Karpas-422 (cell line): ENCODE results near the gene SNX8. TPM values are rescaled to one million over a fixed set of nuclear protein-coding genes. Genes with fewer than 3 reads are reported as not detected.

Source experiments
- DNase-seq: peaks from one replicate; pipeline ENCODE4 v3.0.0-alpha.2; 2015
- H2AFZ ChIP-seq: fragments of 200-600 bp; sonication (generic); 2 replicates; pipeline ENCODE4 v1.6.1; 2014; ENCODE audit warnings: antibody characterized with exemption, low read length, mixed read lengths
- H3K27ac ChIP-seq: fragments of 200-600 bp; sonication (generic); 2 replicates; pipeline ENCODE4 v1.5.1; 2014; ENCODE audit warnings: mild to moderate bottlenecking, low read length, moderate library complexity
- H3K27me3 ChIP-seq: fragments of 200-600 bp; sonication (generic); 2 replicates; pipeline ENCODE4 v1.6.1; 2014; ENCODE audit warnings: low read length, mixed read lengths
- H3K36me3 ChIP-seq: fragments of 200-600 bp; sonication (generic); 2 replicates; pipeline ENCODE4 v1.6.1; 2014; ENCODE audit warnings: low read length, mixed read lengths; ENCODE audit not compliant: insufficient read depth
- H3K4me1 ChIP-seq: fragments of 200-600 bp; sonication (generic); 2 replicates; pipeline ENCODE4 v1.6.1; 2014; ENCODE audit warnings: mild to moderate bottlenecking, low read length, mixed read lengths
- H3K4me2 ChIP-seq: fragments of 200-600 bp; sonication (generic); 2 replicates; pipeline ENCODE4 v1.6.1; 2014; ENCODE audit warnings: low read length, low read depth, mild to moderate bottlenecking; ENCODE audit not compliant: poor library complexity, severe bottlenecking
- H3K4me3 ChIP-seq: fragments of 200-600 bp; sonication (generic); 2 replicates; pipeline ENCODE4 v1.5.1; 2014; ENCODE audit warnings: mild to moderate bottlenecking, antibody characterized with exemption, low read length, mixed read lengths
- H3K79me2 ChIP-seq: fragments of 200-600 bp; sonication (generic); 2 replicates; pipeline ENCODE4 v1.6.1; 2014; ENCODE audit warnings: mild to moderate bottlenecking, low read length, mixed read lengths
- H3K9ac ChIP-seq: fragments of 200-600 bp; sonication (generic); 2 replicates; pipeline ENCODE4 v1.6.0; 2014; ENCODE audit warnings: low read length
- H3K9me2 ChIP-seq: fragments of 200-600 bp; sonication (generic), shearing (Covaris generic); replicated peaks from 2 replicates; pipeline ENCODE4 v1.6.0; 2014; ENCODE audit warnings: mild to moderate bottlenecking, low read length, moderate library complexity; ENCODE audit not compliant: insufficient read depth
- H3K9me3 ChIP-seq: fragments of 300-700, 200-600 bp; sonication (generic); 2 replicates; pipeline ENCODE4 v1.6.1; 2014; ENCODE audit warnings: low read length, mixed read lengths
- H4K20me1 ChIP-seq: fragments of 200-600 bp; sonication (generic); 2 replicates; pipeline ENCODE4 v1.6.1; 2014; ENCODE audit warnings: mild to moderate bottlenecking, antibody characterized with exemption, low read length, low read depth; ENCODE audit not compliant: insufficient read depth
- total RNA-seq: library from RNA; depleted of rRNA; stranded (reverse); fragments of >200 nt; shearing (Covaris generic); gene quantifications from 2 replicates; pipeline ENCODE4 v1.2.3, GENCODE V29; 2014; ENCODE audit warnings: low replicate concordance

SNX8 gene
- total RNA-seq, 1 experiment from 2014 or later, result 2.6 TPM

DNA sequence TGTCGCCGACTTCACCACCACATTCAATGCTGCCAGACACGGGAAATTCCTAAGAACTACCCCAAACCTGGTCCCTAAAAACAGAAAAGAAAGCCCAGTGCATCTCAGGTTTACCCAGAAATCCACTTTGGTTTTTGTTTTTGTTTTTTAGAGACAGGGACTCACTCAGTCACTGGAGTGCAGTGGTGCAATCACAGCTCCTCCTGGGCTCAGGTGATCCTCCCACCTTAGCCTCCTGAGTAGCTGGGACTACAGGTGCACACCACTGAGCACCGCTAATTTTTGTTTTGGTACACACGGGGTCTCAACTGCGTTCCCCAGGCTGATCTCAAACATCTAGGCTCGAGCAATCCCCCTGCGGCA is 104.3 kb downstream of the SNX8 start:
- Histone ChIP-seq H4K20me1 (no peaks in the 10 kb centered on the region), H3K27ac (no peak overlapping the region)

DNA sequence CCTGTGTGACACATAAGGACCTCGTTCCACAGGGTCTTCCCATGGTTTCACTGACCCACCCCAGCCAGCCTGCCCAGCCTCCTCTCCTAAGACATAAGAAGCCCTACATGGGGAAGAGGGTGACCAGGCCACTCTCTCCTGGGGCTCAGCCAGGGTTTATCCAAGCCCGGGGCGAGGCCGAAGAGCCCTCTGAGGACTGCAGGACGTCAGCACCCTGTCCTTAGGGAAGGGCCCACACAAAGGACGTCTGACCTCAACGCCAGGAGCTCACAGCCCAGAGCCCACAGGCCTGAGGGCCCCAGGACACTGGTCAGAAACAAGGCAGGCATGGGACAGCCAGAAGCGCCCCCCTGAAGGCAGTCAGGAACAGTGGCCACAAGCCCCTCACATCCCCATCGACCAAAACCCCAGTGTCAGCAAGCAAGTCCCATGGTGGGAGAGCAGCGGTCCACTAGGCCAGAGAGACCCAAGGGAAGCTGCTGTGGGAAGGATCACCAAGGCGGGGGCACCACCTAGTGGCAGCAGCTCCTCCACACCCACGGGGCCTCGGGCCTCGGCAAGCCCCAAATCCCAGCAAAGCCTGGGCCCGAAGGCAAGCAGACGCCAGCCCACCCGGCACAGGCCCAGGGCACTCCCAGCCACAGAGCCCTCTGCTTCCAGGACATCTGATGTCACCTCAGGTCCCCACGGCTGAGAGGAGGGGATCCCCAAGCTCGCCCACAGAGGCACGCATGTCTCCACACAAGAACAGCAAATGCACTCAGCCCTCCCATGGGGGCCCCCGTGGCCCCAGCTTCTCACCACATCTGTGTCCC is 104.9 kb downstream of the SNX8 start:
- H4K20me1 ChIP-seq, result no peaks in the 10 kb centered on the region
- no peaks in the 10 kb centered on the region for H3K9me3 ChIP-seq
- no peak overlapping the region for H3K4me3 ChIP-seq
- no peaks in the 10 kb centered on the region for H3K79me2 ChIP-seq
- H2AFZ ChIP-seq, result no peak overlapping the region
- H3K9me2 ChIP-seq, result no peaks in the 10 kb centered on the region
- no peak overlapping the region for H3K27ac ChIP-seq
- DNase-seq, result peak; percentile 85
- no peaks in the 10 kb centered on the region for H3K27me3 ChIP-seq
- H3K4me1 ChIP-seq, result peaks cover 11% of the 10 kb centered on the region
- 0 out of 2 replicates have a peak overlapping the region, but pooled peaks have one; percentile 8 for H3K9ac ChIP-seq
- no peak overlapping the region for H3K4me2 ChIP-seq
- H3K36me3 ChIP-seq, result no peaks in the 10 kb centered on the region

More for the DNA sequence above, 104.3 kb downstream of the SNX8 start:
- no peak overlapping the region for H2AFZ ChIP-seq
- DNase-seq, result no peak
- no peak overlapping the region for H3K4me2 ChIP-seq
- H3K27me3 ChIP-seq, result no peaks in the 10 kb centered on the region
- no peaks in the 10 kb centered on the region for H3K9me2 ChIP-seq
- H3K4me1 ChIP-seq, result peaks cover 9% of the 10 kb centered on the region
- no peak overlapping the region for H3K4me3 ChIP-seq
- no peaks in the 10 kb centered on the region for H3K9me3 ChIP-seq
- 0 out of 2 replicates have a peak overlapping the region, but pooled peaks have one; percentile 8 for H3K9ac ChIP-seq
- H3K36me3 ChIP-seq, result no peaks in the 10 kb centered on the region
- H3K79me2 ChIP-seq, result no peaks in the 10 kb centered on the region

DNA sequence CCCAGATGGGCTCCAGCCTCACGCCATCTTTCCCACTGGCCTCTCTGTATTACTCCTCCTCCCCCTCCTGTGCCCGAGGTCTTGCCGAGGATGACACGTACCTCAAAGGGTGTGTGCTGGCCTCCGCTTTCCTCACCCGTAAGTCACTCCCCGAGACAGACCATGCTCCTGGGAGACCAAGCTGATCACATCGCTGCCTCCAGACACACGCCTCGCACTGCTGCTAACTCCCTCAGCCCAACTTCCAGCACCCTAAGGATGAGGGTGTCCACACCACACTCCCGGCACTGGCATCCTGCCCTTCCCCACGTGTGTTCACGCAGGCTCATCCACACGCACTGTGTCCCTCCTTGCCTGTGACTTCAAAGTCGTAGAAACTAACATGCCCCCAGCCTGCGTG is 105.5 kb downstream of the SNX8 start:
- H3K9ac ChIP-seq, result no peak overlapping the region
- no peak overlapping the region for H2AFZ ChIP-seq
- H3K9me2 ChIP-seq, result no peaks in the 10 kb centered on the region
- H3K27ac ChIP-seq, result no peak overlapping the region
- H3K4me2 ChIP-seq, result no peak overlapping the region
- no peak for DNase-seq
- H3K27me3 ChIP-seq, result no peaks in the 10 kb centered on the region
- H3K4me3 ChIP-seq, result no peak overlapping the region
- H3K79me2 ChIP-seq, result no peaks in the 10 kb centered on the region
- no peaks in the 10 kb centered on the region for H3K36me3 ChIP-seq
- H3K4me1 ChIP-seq, result peaks cover 18% of the 10 kb centered on the region
- no peaks in the 10 kb centered on the region for H3K9me3 ChIP-seq
- no peaks in the 10 kb centered on the region for H4K20me1 ChIP-seq

DNA sequence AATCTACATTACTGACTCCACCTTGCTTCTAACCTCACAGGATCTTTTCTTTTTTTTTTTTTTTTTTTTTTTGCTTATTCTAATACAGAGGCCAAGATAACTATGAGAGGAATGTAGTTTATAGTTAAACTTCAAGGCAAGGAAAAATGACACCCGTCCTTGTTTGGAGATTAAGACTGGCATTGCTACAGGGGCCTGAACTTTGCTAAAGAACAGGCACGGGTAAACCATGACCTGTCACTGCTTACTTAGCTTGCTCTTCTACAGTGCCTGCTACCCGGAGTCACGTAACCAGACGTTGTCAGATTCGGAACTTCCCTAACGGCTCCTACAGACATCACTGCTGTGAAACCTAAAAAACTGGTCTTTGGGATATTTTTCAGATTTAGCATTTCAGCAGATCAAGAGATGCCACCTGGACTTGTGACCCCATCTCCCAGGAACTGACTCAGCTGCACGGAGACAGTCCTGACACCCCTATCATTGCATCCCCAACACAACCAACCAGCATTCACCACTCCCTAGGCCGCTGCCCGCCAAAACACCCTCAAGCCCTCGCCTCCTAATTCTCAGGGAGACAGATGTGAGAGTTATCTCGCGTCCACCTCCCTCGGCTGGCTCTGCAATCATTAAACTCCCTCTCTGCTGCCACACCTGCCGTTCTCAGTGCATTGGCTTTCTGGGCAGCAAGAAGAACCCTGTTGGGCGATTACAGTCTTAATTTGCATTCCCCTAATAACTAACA is 109.0 kb downstream of the SNX8 start:
- peaks cover 11% of the 10 kb centered on the region for H4K20me1 ChIP-seq
- no peaks in the 10 kb centered on the region for H3K27me3 ChIP-seq
- peaks cover 27% of the 10 kb centered on the region for H3K4me1 ChIP-seq
- no peak overlapping the region for H3K9ac ChIP-seq
- H3K9me2 ChIP-seq, result no peaks in the 10 kb centered on the region
- 0 out of 2 replicates have a peak overlapping the region, but pooled peaks have one; percentile 15 for H3K27ac ChIP-seq
- H3K9me3 ChIP-seq, result no peaks in the 10 kb centered on the region
- no peaks in the 10 kb centered on the region for H3K36me3 ChIP-seq
- no peak overlapping the region for H3K4me3 ChIP-seq
- DNase-seq, result no peak
- no peak overlapping the region for H2AFZ ChIP-seq
- peaks cover 13% of the 10 kb centered on the region for H3K79me2 ChIP-seq
- no peak overlapping the region for H3K4me2 ChIP-seq

DNA sequence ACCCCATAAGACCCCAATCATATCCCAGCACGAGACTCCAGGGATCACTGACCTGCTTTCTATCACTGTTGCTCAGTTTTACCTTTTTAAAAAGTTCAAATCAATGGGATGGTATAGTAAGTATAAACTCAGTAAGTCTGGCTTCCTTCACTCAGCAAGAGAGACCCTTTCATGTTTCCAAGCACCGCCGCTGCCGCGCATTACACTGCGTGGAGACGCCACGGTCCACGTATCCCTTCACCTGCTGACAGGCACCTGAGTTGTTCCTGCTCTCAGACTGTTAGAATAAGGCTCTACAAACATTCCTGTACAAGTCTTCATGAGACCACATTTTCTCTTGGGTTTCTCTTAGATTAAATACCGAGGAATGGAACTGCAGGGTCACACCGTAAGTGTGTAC is 109.8 kb downstream of the SNX8 start:
- peaks cover 24% of the 10 kb centered on the region for H3K4me1 ChIP-seq
- no peaks in the 10 kb centered on the region for H3K27me3 ChIP-seq
- no peak overlapping the region for H3K4me3 ChIP-seq
- H3K36me3 ChIP-seq, result peaks cover 4% of the 10 kb centered on the region; the same call in 1 of the 2 replicates
- peaks cover 11% of the 10 kb centered on the region for H4K20me1 ChIP-seq
- H2AFZ ChIP-seq, result no peak overlapping the region
- H3K79me2 ChIP-seq, result peaks cover 13% of the 10 kb centered on the region
- no peaks in the 10 kb centered on the region for H3K9me3 ChIP-seq
- H3K9me2 ChIP-seq, result no peaks in the 10 kb centered on the region
- H3K4me2 ChIP-seq, result peak overlapping the region; percentile 52
- peak overlapping the region; percentile 39; the same call in 1 of the 2 replicates for H3K27ac ChIP-seq
- no peak for DNase-seq
- H3K9ac ChIP-seq, result no peak overlapping the region

DNA sequence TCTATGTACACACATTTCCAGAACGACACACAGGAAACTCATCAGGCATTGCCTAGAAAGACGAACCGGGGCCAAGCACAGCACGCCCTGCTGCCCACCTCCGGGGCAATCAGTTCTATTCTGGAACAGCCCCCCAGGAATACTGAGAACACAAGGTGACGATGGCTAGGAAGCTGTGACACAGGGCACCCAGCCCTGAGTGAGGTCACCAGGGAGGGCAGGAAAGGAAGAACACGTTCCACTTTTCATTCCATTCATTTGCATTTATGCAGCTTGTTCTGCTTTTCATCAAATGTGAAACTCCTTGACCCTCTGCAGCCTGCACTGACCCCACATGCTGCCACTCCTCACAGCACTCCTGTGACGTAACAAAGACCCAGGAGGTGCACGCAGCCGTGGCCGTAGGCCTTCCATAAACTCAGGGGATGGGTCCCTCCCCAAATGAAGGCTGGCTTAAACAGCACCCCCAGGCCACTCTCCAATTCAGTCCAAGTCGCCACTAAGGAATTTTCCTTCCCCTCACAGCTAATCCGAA is 110.4 kb downstream of the SNX8 start:
- no peaks in the 10 kb centered on the region for H3K9me2 ChIP-seq
- H3K27ac ChIP-seq, result peak overlapping the region; percentile 39
- no peaks in the 10 kb centered on the region for H3K9me3 ChIP-seq
- H3K9ac ChIP-seq, result peak overlapping the region; percentile 23
- H3K27me3 ChIP-seq, result no peaks in the 10 kb centered on the region
- H3K4me3 ChIP-seq, result peak overlapping the region; percentile 21; the same call in 1 of the 2 replicates
- DNase-seq, result peak; percentile 81
- H3K4me2 ChIP-seq, result peak overlapping the region; percentile 52
- peaks cover 24% of the 10 kb centered on the region for H3K4me1 ChIP-seq
- no peak overlapping the region for H2AFZ ChIP-seq
- H4K20me1 ChIP-seq, result peaks cover 11% of the 10 kb centered on the region
- peaks cover 6% of the 10 kb centered on the region; the same call in 1 of the 2 replicates for H3K36me3 ChIP-seq
- H3K79me2 ChIP-seq, result peaks cover 13% of the 10 kb centered on the region

DNA sequence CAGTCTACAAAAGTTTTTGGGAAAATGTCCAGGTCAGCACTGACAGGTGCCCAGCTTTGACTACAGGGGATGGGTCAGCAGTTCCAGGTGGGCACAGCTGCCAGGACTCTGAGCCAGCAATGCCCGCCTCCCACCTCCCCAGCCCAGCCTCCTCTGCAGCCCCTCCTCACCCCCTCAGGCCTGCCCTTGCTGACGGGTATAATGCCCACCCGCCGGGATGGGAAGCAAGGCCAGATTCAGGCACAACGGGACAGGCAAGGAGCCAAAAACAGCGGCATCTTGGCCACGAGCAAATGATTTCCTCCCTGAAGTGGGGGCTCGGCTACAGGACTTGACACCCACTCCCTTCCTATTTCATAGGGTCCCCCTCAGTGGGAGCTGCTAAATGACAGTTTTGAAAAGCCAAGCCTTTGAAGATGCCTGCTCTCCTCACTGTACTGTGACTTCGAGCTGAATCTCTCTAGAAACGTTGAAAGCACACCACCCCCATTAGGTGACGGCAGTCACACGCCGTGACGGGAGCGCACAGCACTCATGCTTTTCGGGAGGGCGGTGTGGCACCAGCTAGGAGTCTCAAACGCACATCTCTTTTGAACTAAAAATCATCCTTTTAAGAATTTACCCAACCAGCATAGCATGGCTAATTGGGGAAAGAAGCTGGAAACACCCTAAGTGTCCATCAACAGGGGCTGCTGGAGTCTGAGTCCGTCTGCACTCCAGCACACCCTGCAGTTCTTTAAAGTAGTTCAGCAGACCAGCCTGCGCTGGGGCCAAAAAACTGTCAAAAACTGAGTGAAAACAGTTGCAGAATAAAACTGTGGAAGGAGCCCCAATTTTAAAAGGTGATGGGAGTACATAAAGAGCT is 111.1 kb downstream of the SNX8 start:
- H2AFZ ChIP-seq, result no peak overlapping the region
- H3K79me2 ChIP-seq, result peaks cover 13% of the 10 kb centered on the region
- peak overlapping the region; percentile 23 for H3K9ac ChIP-seq
- peaks cover 24% of the 10 kb centered on the region for H3K4me1 ChIP-seq
- H4K20me1 ChIP-seq, result peaks cover 11% of the 10 kb centered on the region
- peak overlapping the region; percentile 39 for H3K27ac ChIP-seq
- H3K36me3 ChIP-seq, result peaks cover 6% of the 10 kb centered on the region; the same call in 1 of the 2 replicates
- H3K27me3 ChIP-seq, result no peaks in the 10 kb centered on the region
- no peaks in the 10 kb centered on the region for H3K9me3 ChIP-seq
- peak overlapping the region; percentile 21; the same call in 1 of the 2 replicates for H3K4me3 ChIP-seq
- no peaks in the 10 kb centered on the region for H3K9me2 ChIP-seq
- H3K4me2 ChIP-seq, result peak overlapping the region; percentile 52
- DNase-seq, result no peak
